OCI-LY7 (cell line): ENCODE measurements around the gene NRBF2. TPM values are rescaled to one million over a fixed set of nuclear protein-coding genes. Genes with fewer than 3 reads are reported as not detected.

Experiments used
- BruUV-seq: library from RNA; stranded (reverse); fragments of 400-500 nt; replicated peaks from 2 replicates; lab custom pipeline; 2021; lab: Mats Ljungman, UMichigan
- CTCF ChIA-PET: fragments of 300-600 bp; sonication (Branson Sonifier 250); formaldehyde crosslinking; loops from one replicate; lab custom pipeline; 2022; ENCODE audit warnings: antibody characterized with exemption; ENCODE audit not compliant: unreplicated experiment; lab: Charles Lee
- POLR2A ChIA-PET: fragments of 300-600 bp; sonication (Branson Sonifier 250); formaldehyde crosslinking; loops from one replicate; lab custom pipeline; 2022; ENCODE audit warnings: antibody characterized with exemption; lab: Charles Lee
- DNase-seq: peaks from one replicate; pipeline ENCODE4 v3.0.0-alpha.2; 2015; ENCODE audit warnings: low spot score
- H2AFZ ChIP-seq: fragments of 200-600 bp; sonication (generic), shearing (Covaris generic); 2 replicates; pipeline ENCODE4 v1.6.1; 2014; ENCODE audit warnings: mild to moderate bottlenecking, antibody characterized with exemption, low read length, moderate library complexity
- H3K27ac ChIP-seq: fragments of 200-600 bp; sonication (generic); 2 replicates; pipeline ENCODE4 v1.5.1; 2014; ENCODE audit warnings: mixed run types, low read depth, mild to moderate bottlenecking, moderate library complexity, low read length, inconsistent platforms; ENCODE audit not compliant: poor library complexity, severe bottlenecking
- H3K36me3 ChIP-seq: fragments of 200-600 bp; sonication (generic); 2 replicates; pipeline ENCODE4 v1.6.1; 2014; ENCODE audit warnings: mild to moderate bottlenecking, antibody characterized with exemption, low read length, moderate library complexity, mixed read lengths; ENCODE audit not compliant: insufficient read depth
- H3K4me1 ChIP-seq: fragments of 200-600 bp; sonication (generic); 2 replicates; pipeline ENCODE4 v1.5.1; 2014; ENCODE audit warnings: mild to moderate bottlenecking, low read length; ENCODE audit not compliant: insufficient read depth, poor library complexity, severe bottlenecking
- H3K4me2 ChIP-seq: fragments of 200-600 bp; sonication (generic); 2 replicates; pipeline ENCODE4 v1.6.1; 2014; ENCODE audit warnings: mild to moderate bottlenecking, low read length
- H3K4me3 ChIP-seq: fragments of 200-600 bp; sonication (generic); 2 replicates; pipeline ENCODE4 v1.5.1; 2014; ENCODE audit warnings: mild to moderate bottlenecking, low read depth, low read length; ENCODE audit not compliant: poor library complexity, severe bottlenecking
- H3K79me2 ChIP-seq: fragments of 200-600 bp; sonication (generic); 2 replicates; pipeline ENCODE4 v1.6.1; 2016; ENCODE audit warnings: low read depth, mild to moderate bottlenecking, low read length, moderate library complexity, mixed read lengths; ENCODE audit not compliant: insufficient read depth
- H3K9me2 ChIP-seq: fragments of 200-600 bp; sonication (generic); 2 replicates; pipeline ENCODE4 v1.6.1; 2016; ENCODE audit warnings: mild to moderate bottlenecking, low read length, mixed read lengths; ENCODE audit not compliant: insufficient read depth
- H3K9me3 ChIP-seq: fragments of 200-600 bp; sonication (generic); 2 replicates; pipeline ENCODE4 v1.6.1; 2014; ENCODE audit warnings: mild to moderate bottlenecking, mixed run types, low read length, mixed read lengths
- H4K20me1 ChIP-seq: fragments of 200-600 bp; sonication (generic); 2 replicates; pipeline ENCODE4 v1.6.1; 2014; ENCODE audit warnings: mild to moderate bottlenecking, antibody characterized with exemption, low read length, moderate library complexity, mixed read lengths; ENCODE audit not compliant: insufficient read depth
- EZH2phosphoT487 ChIP-seq: fragments of 200-600 bp; sonication (generic); IDR thresholded peaks from 2 replicates; pipeline ENCODE4 v1.6.1; 2018; ENCODE audit warnings: low read depth, borderline replicate concordance, mild to moderate bottlenecking, mixed run types, antibody characterized with exemption, low read length, moderate library complexity, mixed read lengths
- intact Hi-C: fragments of 100-400 bp; cut with micrococcal nuclease; formaldehyde crosslinking; loops from one replicate; pipeline ENCODE4 v1.10.0; 2022; ENCODE audit not compliant: unreplicated experiment
- total RNA-seq, 2 experiments: library from RNA; depleted of rRNA in 1 of 2; stranded (reverse); fragments of >200 nt in 1 of 2; shearing (Covaris generic) in 1 of 2; gene quantifications; 2 replicates each; pipeline ENCODE4 v1.2.3, GENCODE V29; 2014 to 2022
- TF ChIP-seq, protein P1 (sequence below): fragments of 200-600 bp; sonication (generic); conservative IDR thresholded peaks from 2 replicates; pipeline ENCODE4 v1.5.1; 2014; ENCODE audit warnings: mild to moderate bottlenecking, antibody characterized with exemption, low read length, moderate library complexity, mixed read lengths

Gene NRBF2
- total RNA-seq, 2 experiments from 2014 or later = 14.2 to 20.7 TPM

DNA sequence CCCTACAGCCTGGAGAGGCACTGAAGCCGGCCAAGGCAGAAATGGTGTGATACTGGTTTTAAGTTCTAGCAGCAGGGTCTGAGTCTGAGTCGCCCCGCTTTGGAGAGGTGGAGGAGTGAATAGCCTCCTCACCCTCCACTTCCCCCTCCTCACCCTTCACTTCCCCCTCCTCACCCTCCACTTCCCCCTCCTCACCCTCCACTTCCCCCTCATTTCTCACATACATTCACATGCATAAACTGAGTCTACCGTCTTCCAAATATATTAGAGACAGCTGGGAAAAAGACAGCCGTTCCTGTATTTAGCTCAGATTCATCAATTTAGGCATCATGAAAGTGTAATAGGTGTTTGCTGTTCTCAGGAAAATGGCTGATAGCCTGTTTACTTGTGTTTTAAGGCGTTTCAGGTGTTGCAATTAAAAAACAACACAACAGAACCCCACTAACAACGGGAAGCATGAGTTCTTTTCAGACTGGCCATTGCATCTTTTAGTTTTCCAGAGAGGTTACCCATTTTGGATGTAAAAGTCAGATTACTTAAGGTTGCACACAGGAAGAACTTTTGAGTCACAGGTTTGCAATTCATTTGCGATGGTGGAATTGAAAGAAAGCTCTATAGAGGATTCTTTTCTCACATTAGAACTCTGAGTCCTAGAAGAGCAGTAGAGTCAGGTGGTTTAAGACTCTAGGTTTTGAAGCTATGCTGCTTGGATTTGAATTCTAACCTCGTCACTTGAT is 861 bp downstream of the NRBF2 start:
- ChIA-PET POLR2A (interaction anchor here (0.6 to 6.5 kb wide), 5 partner anchors 11 to 606 kb away, joined by 3 to 33 read pairs (median 3); no protein-coding TSS in a partner anchor), CTCF (interaction anchor here (0.6 kb wide), 1 partner anchor 36 kb away, joined by 3 read pairs; no protein-coding TSS in a partner anchor)
- H4K20me1 ChIP-seq = peaks cover 8% of the 10 kb centered on the region
- no TSS peak for BruUV-seq
- intact Hi-C loops = loop anchor here (5.0 kb wide), 2 partner anchors 327 to 1232 kb away; partner anchors contain the start of gene ARID5B
- peak overlapping the region; percentile 88 for H3K4me3 ChIP-seq
- peak overlapping the region; percentile 52; the same call in 1 of the 2 replicates for H2AFZ ChIP-seq
- TF ChIP-seq EZH2phosphoT487 = no peak
- TF ChIP-seq, protein P1, sequence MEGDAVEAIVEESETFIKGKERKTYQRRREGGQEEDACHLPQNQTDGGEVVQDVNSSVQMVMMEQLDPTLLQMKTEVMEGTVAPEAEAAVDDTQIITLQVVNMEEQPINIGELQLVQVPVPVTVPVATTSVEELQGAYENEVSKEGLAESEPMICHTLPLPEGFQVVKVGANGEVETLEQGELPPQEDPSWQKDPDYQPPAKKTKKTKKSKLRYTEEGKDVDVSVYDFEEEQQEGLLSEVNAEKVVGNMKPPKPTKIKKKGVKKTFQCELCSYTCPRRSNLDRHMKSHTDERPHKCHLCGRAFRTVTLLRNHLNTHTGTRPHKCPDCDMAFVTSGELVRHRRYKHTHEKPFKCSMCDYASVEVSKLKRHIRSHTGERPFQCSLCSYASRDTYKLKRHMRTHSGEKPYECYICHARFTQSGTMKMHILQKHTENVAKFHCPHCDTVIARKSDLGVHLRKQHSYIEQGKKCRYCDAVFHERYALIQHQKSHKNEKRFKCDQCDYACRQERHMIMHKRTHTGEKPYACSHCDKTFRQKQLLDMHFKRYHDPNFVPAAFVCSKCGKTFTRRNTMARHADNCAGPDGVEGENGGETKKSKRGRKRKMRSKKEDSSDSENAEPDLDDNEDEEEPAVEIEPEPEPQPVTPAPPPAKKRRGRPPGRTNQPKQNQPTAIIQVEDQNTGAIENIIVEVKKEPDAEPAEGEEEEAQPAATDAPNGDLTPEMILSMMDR = no peak; the same call in 1 of the 2 replicates
- peak; percentile 71 for DNase-seq
- H3K36me3 ChIP-seq = peaks cover 16% of the 10 kb centered on the region; the same call in 1 of the 2 replicates
- no peaks in the 10 kb centered on the region for H3K9me2 ChIP-seq
- peaks cover 49% of the 10 kb centered on the region for H3K79me2 ChIP-seq
- H3K27ac ChIP-seq = peak overlapping the region; percentile 72
- peaks cover 22% of the 10 kb centered on the region for H3K4me1 ChIP-seq
- H3K9me3 ChIP-seq = peaks cover 12% of the 10 kb centered on the region; the same call in 1 of the 2 replicates
- H3K4me2 ChIP-seq = peak overlapping the region; percentile 96

DNA sequence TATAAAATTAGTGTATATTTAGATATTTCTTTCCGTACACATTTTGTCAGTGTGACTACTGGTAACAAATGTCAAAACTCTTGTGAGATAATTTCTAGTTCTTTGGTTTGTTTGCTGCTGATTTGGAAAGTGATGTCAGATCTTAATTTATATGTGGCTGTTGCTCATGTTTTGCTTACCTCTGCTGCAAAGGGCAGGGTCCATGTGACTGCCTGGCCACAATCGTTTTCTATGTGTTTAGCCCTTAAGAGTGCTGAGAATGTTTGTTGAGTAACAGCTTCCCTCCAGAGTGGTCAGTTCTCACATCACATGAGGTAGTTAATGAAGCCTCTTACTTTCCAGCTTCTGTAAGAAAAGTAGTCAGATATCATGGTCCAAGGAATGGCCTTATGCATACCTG is 4.2 kb downstream of the NRBF2 start:
- intact Hi-C loops = no loop called here
- H3K27ac ChIP-seq = no peak overlapping the region
- H3K79me2 ChIP-seq = peaks cover 82% of the 10 kb centered on the region
- peaks cover 16% of the 10 kb centered on the region for H4K20me1 ChIP-seq
- peaks cover 5% of the 10 kb centered on the region; the same call in 1 of the 2 replicates for H3K9me3 ChIP-seq
- ChIA-PET CTCF (no interaction called here), POLR2A (interaction anchor here (0.5 to 6.5 kb wide), 3 partner anchors 8 to 635 kb away, joined by 5 to 33 read pairs (median 6); no protein-coding TSS in a partner anchor)
- no TSS peak for BruUV-seq
- no peak overlapping the region for H3K4me2 ChIP-seq
- H3K4me3 ChIP-seq = no peak overlapping the region
- TF ChIP-seq, protein P1 = no peak
- no peak for TF ChIP-seq EZH2phosphoT487
- no peak overlapping the region for H2AFZ ChIP-seq
- peaks cover 22% of the 10 kb centered on the region for H3K4me1 ChIP-seq
- H3K9me2 ChIP-seq = no peaks in the 10 kb centered on the region
- DNase-seq = no peak
- H3K36me3 ChIP-seq = peaks cover 44% of the 10 kb centered on the region

DNA sequence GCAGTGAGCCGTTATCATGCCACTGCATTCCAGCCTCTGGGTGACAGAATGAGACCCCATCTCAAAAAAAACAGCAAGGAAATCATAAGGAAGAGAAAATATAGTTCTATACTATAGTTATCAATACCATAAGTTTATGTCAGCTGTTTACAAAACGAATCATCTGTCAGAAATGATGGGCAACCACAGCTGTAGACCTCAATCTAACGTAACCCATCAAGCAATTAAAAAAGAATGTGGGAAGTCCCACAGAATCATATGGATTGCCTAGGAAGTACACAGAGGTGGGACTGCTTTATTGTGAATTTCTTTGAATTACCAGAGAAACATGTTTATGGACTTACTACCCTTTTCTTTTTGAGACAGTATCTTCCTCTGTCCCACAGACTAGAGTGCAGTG is 6.9 kb downstream of the NRBF2 start:
- no peaks in the 10 kb centered on the region for H3K9me3 ChIP-seq
- H3K4me3 ChIP-seq = no peak overlapping the region
- H3K79me2 ChIP-seq = peaks cover 92% of the 10 kb centered on the region
- ChIA-PET POLR2A (no interaction called here), CTCF (no interaction called here)
- DNase-seq = no peak
- no peak overlapping the region for H2AFZ ChIP-seq
- no peak for TF ChIP-seq EZH2phosphoT487
- peaks cover 49% of the 10 kb centered on the region for H3K36me3 ChIP-seq
- peaks cover 8% of the 10 kb centered on the region for H3K4me1 ChIP-seq
- H3K27ac ChIP-seq = no peak overlapping the region
- H3K9me2 ChIP-seq = no peaks in the 10 kb centered on the region
- BruUV-seq = no TSS peak
- peaks cover 8% of the 10 kb centered on the region for H4K20me1 ChIP-seq
- H3K4me2 ChIP-seq = no peak overlapping the region
- intact Hi-C loops = no loop called here
